CD4-positive, alpha-beta T cell treated with Interleukin-4 for 1 hour (primary cell): Measurements from ENCODE around the gene MAPKAPK2.

ENCODE experiments used
- DNase-seq, 2 donors: peaks; one replicate each; pipeline ENCODE4 v3.0.0-alpha.2; 2020 to 2022

The MAPKAPK2 gene

GRCh38 chr1:206779638-206780037 is 94.9 kb downstream of the MAPKAPK2 start:
- DNase-seq = no peak

- DNase-seq = peak in 1 of 2 donors; percentile 36
Measured at GRCh38 chr1:206782448-206782847, 97.7 kb downstream of the MAPKAPK2 start.

GRCh38 chr1:206783506-206783905 is 98.8 kb downstream of the MAPKAPK2 start:
- no peak for DNase-seq
